Measurements from ENCODE around the gene SH3D19. TPM values are rescaled to one million over a fixed set of nuclear protein-coding genes. Genes with fewer than 3 reads are reported as not detected.
"Not testable (repeated sequence)": the region's sequence is repeated elsewhere in the genome, so short reads cannot be mapped to it uniquely, and the experiment has no call there.

The SH3D19 gene
- total RNA-seq, 4 donors from 2014 or later = 117 to 201 (median 130) TPM

DNA sequence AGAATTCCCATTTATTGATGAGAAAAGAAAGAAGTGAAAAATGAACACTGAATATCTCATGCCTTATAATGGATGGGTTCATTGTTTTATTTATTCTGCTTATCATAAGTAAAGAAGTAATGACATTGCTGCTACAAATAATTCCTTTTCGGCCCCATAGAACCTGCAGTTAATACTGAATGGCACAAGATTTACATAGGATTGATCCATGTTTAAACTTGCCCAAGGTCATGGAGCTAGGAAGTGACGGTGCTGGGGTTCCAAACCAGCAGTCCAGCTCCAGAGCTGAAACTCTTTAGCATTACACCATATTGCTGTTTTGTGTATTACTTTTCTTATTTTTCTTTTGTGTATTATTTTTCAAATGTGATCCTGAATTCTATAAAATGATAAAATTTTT is 78.7 kb downstream of the SH3D19 start:
- Histone ChIP-seq H3K4me3 (no peak overlapping the region), H3K4me1 (peaks cover 0 to 12% (median 0%) of the 10 kb centered on the region in 4 donors), H3K27ac (no peak overlapping the region), H3K27me3 (no peaks in the 10 kb centered on the region), H3K9me3 (no peaks in the 10 kb centered on the region), H3K36me3 (no peaks in the 10 kb centered on the region)
- DNase-seq = no peak
- intact Hi-C loops (cut with DNase I; ENCODE audit: low total_unique reads) (no loop called here), in situ Hi-C loops (cut with MboI; ENCODE audit: low pct_ligation_motif_present in 1 of 4, low pct_unique_long_range_greater_than_20kb in 1 of 4, low sequenced_read_pairs in 3 of 4) (no loop called here)
- 67 to 85% methylated on average over 1 to 2 of the region's 2 CpGs for WGBS, 2 donors (ENCODE audit: low coverage in 1 of 2)
- no peak for TF ChIP-seq POLR2A (IDR thresholded peaks at IDR 0.05)
- no peak for TF ChIP-seq EP300 (IDR thresholded peaks at IDR 0.05; ENCODE audit: low read depth)
- TF ChIP-seq, protein P1, sequence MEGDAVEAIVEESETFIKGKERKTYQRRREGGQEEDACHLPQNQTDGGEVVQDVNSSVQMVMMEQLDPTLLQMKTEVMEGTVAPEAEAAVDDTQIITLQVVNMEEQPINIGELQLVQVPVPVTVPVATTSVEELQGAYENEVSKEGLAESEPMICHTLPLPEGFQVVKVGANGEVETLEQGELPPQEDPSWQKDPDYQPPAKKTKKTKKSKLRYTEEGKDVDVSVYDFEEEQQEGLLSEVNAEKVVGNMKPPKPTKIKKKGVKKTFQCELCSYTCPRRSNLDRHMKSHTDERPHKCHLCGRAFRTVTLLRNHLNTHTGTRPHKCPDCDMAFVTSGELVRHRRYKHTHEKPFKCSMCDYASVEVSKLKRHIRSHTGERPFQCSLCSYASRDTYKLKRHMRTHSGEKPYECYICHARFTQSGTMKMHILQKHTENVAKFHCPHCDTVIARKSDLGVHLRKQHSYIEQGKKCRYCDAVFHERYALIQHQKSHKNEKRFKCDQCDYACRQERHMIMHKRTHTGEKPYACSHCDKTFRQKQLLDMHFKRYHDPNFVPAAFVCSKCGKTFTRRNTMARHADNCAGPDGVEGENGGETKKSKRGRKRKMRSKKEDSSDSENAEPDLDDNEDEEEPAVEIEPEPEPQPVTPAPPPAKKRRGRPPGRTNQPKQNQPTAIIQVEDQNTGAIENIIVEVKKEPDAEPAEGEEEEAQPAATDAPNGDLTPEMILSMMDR (IDR thresholded peaks at IDR 0.05) = no peak
- TF ChIP-seq POLR2AphosphoS5 (IDR thresholded peaks at IDR 0.05) = no peak

DNA sequence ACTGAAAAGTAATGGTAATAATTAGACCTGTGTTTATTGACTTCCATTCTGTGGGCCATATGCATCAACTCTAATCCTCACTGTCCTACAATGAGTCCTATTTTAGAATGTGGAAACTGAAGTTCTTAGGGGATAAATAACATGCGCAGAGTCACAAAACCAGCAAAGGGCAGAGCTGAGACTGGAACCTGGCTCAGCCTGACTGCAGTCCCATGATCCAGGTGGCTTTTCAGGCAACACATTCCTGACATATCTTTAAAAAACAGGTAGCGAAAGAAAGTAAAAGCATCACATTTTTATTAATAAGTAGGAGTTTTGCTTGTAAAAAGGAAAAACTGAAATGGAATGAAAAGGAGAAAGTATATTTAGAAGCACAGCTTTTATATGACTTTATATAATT is 83.1 kb downstream of the SH3D19 start:
- Histone ChIP-seq H3K4me1 (peaks cover 0 to 17% (median 2%) of the 10 kb centered on the region in 4 donors), H3K9me3 (no peaks in the 10 kb centered on the region), H3K4me3 (no peak overlapping the region), H3K27ac (no peak overlapping the region), H3K36me3 (no peaks in the 10 kb centered on the region), H3K27me3 (no peaks in the 10 kb centered on the region)
- no peak for DNase-seq
- 95% methylated on average over 2 of the region's 2 CpGs for WGBS, 2 donors (ENCODE audit: low coverage in 1 of 2)
- intact Hi-C loops (cut with DNase I; ENCODE audit: low total_unique reads) (no loop called here), in situ Hi-C loops (cut with MboI; ENCODE audit: low pct_ligation_motif_present in 1 of 4, low pct_unique_long_range_greater_than_20kb in 1 of 4, low sequenced_read_pairs in 3 of 4) (no loop called here)
- TF ChIP-seq POLR2AphosphoS5 (IDR thresholded peaks at IDR 0.05) = no peak

DNA sequence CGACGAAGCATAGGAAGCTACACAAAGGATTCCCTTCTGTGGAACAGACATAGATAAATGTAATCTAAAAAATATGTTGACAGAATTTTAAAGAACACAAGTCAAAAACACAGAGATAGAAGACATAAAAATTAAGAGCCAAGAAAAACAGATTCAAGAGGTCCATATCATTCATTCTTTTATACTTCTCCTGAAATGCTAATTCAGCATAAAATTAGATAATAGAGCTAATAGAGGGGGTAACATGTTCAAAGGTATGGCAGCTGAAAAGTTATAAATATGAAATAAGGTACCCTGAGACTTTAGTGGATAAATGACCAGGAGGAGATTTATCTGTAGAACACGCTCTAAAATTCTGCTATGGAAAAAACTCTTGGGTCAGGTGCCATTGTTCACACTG is 85.8 kb downstream of the SH3D19 start:
- H3K4me1 ChIP-seq = peaks cover 0 to 17% (median 2%) of the 10 kb centered on the region in 4 donors
- no peak overlapping the region for H3K4me3 ChIP-seq
- TF ChIP-seq POLR2A (IDR thresholded peaks at IDR 0.05) (no peak), EP300 (IDR thresholded peaks at IDR 0.05; ENCODE audit: low read depth) (no peak), POLR2AphosphoS5 (IDR thresholded peaks at IDR 0.05) (no peak)
- TF ChIP-seq, protein P1 (IDR thresholded peaks at IDR 0.05) = no peak
- H3K27ac ChIP-seq = no peak overlapping the region
- no peaks in the 10 kb centered on the region for H3K36me3 ChIP-seq
- no peaks in the 10 kb centered on the region for H3K9me3 ChIP-seq
- no peaks in the 10 kb centered on the region for H3K27me3 ChIP-seq
- in situ Hi-C loops (cut with MboI; ENCODE audit: low pct_ligation_motif_present in 1 of 4, low pct_unique_long_range_greater_than_20kb in 1 of 4, low sequenced_read_pairs in 3 of 4) = no loop called here
- 90 to 91% methylated on average over 2 to 3 of the region's 3 CpGs for WGBS, 2 donors (ENCODE audit: low coverage in 1 of 2)
- no peak for DNase-seq
- intact Hi-C loops (cut with DNase I; ENCODE audit: low total_unique reads) = no loop called here

DNA sequence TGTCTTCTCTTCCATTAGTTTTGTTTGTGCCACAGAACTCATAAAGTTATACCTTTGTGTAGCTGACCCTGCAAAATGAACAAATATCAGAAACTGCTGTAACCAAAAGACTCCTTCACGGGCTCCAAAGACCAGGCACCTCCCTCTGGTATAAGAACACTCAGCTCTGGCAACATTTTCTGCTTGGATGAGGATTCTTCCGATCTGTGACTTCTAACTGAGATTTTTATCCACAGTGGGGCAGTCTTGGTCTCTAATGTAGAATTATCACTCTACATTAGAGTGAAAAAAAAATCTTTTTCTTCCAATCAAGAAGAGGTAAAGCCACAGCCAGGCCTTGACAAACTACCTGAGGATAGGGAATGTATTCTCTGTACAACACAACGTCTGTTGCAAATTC is 86.9 kb downstream of the SH3D19 start:
- H3K36me3 ChIP-seq = no peaks in the 10 kb centered on the region
- TF ChIP-seq POLR2AphosphoS5 (IDR thresholded peaks at IDR 0.05) (no peak), EP300 (IDR thresholded peaks at IDR 0.05; ENCODE audit: low read depth) (no peak), POLR2A (IDR thresholded peaks at IDR 0.05) (no peak)
- TF ChIP-seq, protein P1 (IDR thresholded peaks at IDR 0.05) = no peak
- in situ Hi-C loops (cut with MboI; ENCODE audit: low pct_ligation_motif_present in 1 of 4, low pct_unique_long_range_greater_than_20kb in 1 of 4, low sequenced_read_pairs in 3 of 4) (no loop called here), intact Hi-C loops (cut with DNase I; ENCODE audit: low total_unique reads) (no loop called here)
- H3K27ac ChIP-seq = no peak overlapping the region
- H3K4me3 ChIP-seq = no peak overlapping the region
- H3K4me1 ChIP-seq = peaks cover 0 to 14% (median 2%) of the 10 kb centered on the region in 4 donors
- no peaks in the 10 kb centered on the region for H3K9me3 ChIP-seq
- DNase-seq = no peak
- 43 to 46% methylated on average over 3 of the region's 3 CpGs for WGBS, 2 donors (ENCODE audit: low coverage in 1 of 2)
- H3K27me3 ChIP-seq = no peaks in the 10 kb centered on the region

DNA sequence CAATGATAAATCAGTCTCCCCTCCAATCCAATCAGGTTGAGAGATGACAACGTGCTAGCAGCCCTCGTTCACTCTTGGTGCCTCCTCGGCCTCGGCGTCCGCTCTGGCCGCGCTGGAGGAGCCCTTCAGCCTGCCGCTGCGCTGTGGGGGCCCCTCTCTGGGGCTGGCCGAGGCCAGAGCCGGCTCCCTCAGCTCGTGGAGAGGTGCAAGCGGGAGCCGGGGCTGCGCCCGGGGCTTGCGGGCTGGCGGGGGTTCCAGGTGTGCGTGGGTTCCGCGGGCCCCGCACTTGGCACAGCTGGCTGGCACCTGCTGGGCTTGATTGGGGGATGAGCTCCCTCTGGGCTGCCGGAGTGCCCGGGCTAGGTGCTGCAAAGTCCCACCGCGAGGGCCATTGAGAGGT is 89.4 kb downstream of the SH3D19 start:
- intact Hi-C loops (cut with DNase I; ENCODE audit: low total_unique reads) (no loop called here), in situ Hi-C loops (cut with MboI; ENCODE audit: low pct_ligation_motif_present in 1 of 4, low pct_unique_long_range_greater_than_20kb in 1 of 4, low sequenced_read_pairs in 3 of 4) (no loop called here)
- Histone ChIP-seq H3K9me3 (no peaks in the 10 kb centered on the region), H3K4me3 (no peak overlapping the region), H3K27ac (no peak overlapping the region), H3K4me1 (peaks cover 0 to 5% (median 2%) of the 10 kb centered on the region in 4 donors), H3K36me3 (no peaks in the 10 kb centered on the region), H3K27me3 (no peaks in the 10 kb centered on the region)
- WGBS, 2 donors (ENCODE audit: low coverage in 1 of 2) = 98% methylated on average over 26 of the region's 27 CpGs; no CpG with 5 or more reads in 1 of the 2 donors
- no peak for DNase-seq
- TF ChIP-seq POLR2AphosphoS5 (IDR thresholded peaks at IDR 0.05) = no peak
- TF ChIP-seq POLR2A (IDR thresholded peaks at IDR 0.05) = no peak
- TF ChIP-seq, protein P1 (IDR thresholded peaks at IDR 0.05) = no peak
- TF ChIP-seq EP300 (IDR thresholded peaks at IDR 0.05; ENCODE audit: low read depth) = no peak

DNA sequence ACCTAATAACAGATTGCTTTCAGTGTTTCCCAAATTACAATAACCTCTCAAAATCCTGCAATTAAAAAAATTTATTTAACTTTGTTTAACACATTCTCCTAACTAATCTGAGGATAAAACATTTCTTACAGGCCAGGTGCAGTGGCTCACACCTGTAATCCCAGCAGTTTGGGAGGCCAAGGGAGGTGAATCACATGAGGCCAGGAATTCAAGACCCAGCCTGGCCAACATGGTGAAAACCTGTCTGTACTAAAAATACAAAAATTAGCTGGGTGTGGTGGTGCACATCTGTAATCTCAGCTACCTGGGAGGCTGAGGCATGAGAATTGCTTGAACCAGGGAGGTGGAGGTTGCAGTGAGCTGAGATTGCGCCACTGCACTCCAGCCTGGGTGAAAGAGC is 90.0 kb downstream of the SH3D19 start:
- DNase-seq; in situ Hi-C loops (cut with MboI; ENCODE audit: low pct_ligation_motif_present in 1 of 4, low pct_unique_long_range_greater_than_20kb in 1 of 4, low sequenced_read_pairs in 3 of 4): not testable (repeated sequence)
- WGBS, 2 donors (ENCODE audit: low coverage in 1 of 2) = 88 to 100% methylated on average over 1 of the region's 1 CpG

More for the DNA sequence above, 90.0 kb downstream of the SH3D19 start:
- H3K4me3 ChIP-seq; H3K36me3 ChIP-seq; intact Hi-C loops (cut with DNase I; ENCODE audit: low total_unique reads); H3K9me3 ChIP-seq; H3K27ac ChIP-seq; H3K27me3 ChIP-seq; H3K4me1 ChIP-seq: not testable (repeated sequence)

Measured in transverse colon (tissue), 4 donors.